Forelimb muscle (tissue), 1 donor: ENCODE results near the gene MYL5. TPM values are rescaled to one million over a fixed set of nuclear protein-coding genes. Genes with fewer than 3 reads are reported as not detected.
"Not testable (repeated sequence)": the region's sequence is repeated elsewhere in the genome, so short reads cannot be mapped to it uniquely, and the experiment has no call there.

Experiments used
- DNase-seq: peaks from one replicate; pipeline ENCODE4 v3.0.0-alpha.2; 2013; ENCODE audit warnings: low read depth
- polyA plus RNA-seq: library from polyadenylated mRNA; unstranded; fragments of 120-200 nt; gene quantifications from one replicate; pipeline ENCODE4 v1.2.1, GENCODE V29; 2013; ENCODE audit not compliant: insufficient read length

MYL5 gene
- 1,014 TPM for polyA plus RNA-seq

GRCh38 chr4:674172-675035, at the start of gene MYL5, which contains the start of gene ATP5ME:
Gene MYL5 (plus strand): TSS chr4:674542. CDS start chr4:678027, 3,485 bp downstream.
Gene ATP5ME (minus strand): TSS chr4:674276. CDS start chr4:674247, 29 bp downstream.
- DNase-seq, result peak; percentile 96

GRCh38 chr4:624705-625590, 49.4 kb upstream of the MYL5 start, which contains the start of gene PDE6B:
Gene PDE6B (plus strand): TSS chr4:625573. CDS start chr4:625627, 54 bp downstream.
- no peak for DNase-seq

- no peak for DNase-seq
These were observed 48.6 kb upstream of the MYL5 start for GRCh38 chr4:625631-626161.

GRCh38 chr4:626201-627091, 47.9 kb upstream of the MYL5 start:
- DNase-seq, result no peak

- DNase-seq, result no peak
These were observed 46.8 kb upstream of the MYL5 start for GRCh38 chr4:627347-628125.

DNA sequence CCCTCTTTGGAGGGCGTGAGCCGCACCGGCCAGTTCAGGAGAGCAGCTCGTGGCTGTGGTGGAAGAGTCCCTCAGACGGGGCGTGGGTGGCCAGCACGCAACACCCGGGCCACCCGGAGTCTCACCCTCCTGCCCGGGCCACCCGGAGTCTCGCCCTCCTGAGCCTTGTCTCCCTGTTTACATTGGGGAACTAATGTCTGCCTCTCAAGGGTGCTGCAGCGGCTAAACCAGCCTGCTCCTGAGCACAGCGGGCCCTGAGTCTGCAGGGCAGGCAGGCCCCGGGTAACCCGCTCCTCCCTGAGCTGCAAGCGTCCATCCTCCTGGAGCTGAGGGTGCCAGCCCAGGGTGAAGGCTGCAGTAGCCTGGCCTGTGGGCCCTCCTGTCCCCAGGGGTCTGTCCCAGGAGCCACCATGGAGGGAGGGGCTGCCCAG, 46.0 kb upstream of the MYL5 start:
- DNase-seq, result no peak

- DNase-seq, result no peak
These were observed 45.3 kb upstream of the MYL5 start for GRCh38 chr4:628821-629635.

GRCh38 chr4:629636-629914, 44.8 kb upstream of the MYL5 start:
- no peak for DNase-seq

DNA sequence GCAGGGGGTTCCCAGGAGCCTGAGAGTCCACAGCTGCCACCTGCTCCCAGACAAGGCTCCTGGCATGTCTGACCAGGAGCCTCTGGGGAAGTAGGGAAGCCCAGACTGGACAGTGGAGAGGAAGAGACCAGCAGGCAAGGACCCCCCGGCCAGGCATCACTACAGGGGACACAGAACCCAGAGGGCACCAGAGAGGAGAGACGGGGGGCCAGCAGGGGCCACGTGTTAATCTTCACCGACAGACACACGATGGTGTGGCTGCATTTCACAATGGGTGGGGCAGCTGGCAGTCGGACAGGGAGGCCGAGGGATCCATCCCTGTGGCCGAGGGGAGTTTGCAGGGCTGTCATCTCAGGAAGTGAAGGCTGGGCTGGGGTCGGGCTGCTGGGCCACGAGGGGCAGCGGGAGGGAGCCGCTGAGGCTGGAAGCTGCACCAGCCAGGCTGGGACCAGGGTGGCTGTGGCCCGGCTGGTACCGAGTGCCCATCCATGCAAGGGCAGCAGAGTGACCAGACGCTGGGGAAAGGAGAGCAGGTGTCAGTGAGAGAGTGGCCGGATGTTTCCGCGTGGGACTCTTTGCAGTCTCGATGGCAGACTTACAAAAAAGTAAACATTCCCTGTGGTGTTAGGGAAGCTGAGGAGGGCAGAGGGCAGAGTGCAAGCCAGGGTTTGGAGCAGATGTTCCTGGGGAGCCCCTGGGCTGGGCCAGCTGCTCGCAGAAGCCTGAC, 44.3 kb upstream of the MYL5 start:
- DNase-seq, result no peak

GRCh38 chr4:630656-631055, 43.7 kb upstream of the MYL5 start:
- no peak for DNase-seq

DNA sequence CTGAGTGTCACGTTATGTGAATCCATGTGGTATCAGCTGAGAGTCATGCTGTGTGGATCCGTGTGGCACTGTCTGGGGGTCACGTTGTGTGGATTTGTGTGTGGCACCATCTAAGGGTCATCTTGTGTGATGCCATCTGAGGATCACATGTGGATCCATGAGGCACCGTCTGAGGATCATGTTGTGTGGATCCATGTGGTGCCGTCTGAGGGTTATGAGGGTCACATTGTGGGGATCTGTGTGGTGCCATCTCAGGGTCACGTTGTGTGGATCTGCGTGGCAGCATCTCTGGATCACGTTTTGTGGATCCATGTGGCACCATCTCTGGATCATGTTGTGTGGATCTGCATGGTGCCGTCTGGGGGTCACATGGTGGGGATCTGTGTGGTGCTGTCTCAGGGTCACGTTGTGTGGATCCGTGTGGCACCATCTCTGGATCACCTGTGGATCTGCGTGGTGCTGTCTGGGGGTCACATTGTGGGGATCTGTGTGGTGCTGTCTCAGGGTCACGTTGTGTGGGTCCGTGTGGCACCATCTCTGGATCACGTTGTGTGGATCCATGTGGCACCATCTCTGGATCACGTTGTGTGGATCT, 42.0 kb upstream of the MYL5 start:
- DNase-seq, result no peak

DNA sequence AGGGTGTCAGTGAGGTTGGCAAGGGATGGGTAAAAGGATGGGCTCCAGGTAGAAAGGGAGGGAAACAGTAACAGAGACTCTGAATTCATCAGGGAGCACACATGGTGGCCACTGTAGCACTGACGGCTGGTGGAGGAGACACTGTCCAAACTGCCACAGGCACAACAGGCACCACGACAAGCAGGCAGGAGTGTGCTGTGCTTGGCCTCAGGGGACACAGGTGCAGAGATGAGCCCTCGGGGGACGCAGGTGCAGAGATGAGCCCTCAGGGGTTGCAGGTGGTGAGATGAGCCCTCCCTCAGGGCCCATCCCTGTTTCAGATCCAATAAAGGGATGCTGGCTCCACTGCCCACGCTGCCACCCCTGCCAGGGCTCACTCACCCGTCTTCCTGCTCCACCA, 41.4 kb upstream of the MYL5 start:
- DNase-seq, result no peak

- DNase-seq, result no peak
These were observed 40.9 kb upstream of the MYL5 start for GRCh38 chr4:633406-633805.

GRCh38 chr4:633976-634598, 40.3 kb upstream of the MYL5 start:
- DNase-seq, result no peak

- no peak for DNase-seq
These were observed 39.8 kb upstream of the MYL5 start for GRCh38 chr4:634599-634985.

DNA sequence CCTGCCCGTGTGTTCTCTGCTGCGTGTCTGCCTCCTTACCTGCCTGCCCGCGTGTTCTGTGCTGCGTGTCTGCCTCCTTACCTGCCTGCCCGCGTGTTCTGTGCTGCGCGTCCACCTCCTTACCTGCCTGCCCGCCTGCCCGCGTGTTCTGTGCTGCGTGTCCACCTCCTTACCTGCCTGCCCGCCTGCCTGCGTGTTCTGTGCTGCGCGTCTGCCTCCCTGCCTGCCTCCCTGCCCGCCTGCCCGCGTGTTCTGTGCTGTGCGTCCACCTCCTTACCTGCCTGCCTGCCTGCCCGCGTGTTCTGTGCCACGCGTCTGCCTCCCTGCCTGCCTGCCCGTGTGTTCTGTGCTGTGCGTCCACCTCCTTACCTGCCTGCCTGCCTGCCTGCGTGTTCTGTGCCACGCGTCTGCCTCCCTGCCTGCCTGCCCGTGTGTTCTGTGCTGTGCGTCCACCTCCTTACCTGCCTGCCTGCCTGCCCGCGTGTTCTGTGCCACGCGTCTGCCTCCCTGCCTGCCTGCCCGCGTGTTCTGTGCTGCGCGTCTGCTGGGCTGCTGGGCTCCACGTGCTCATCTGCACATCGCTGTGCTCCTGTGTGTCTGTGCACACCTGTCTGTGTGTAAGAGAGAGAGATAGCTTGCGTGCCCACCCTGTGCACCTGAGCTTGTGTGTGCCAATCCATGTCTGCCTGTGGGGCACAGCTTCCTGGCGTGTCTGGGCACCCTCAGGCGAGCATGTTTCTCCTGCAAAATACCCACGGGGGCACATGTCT, 39.1 kb upstream of the MYL5 start:
- DNase-seq, result not testable (repeated sequence)
